ENCODE results near the gene SPRYD3.

- TF ChIP-seq POLR2A (IDR thresholded peaks at IDR 0.05) (no peak), CTCF (IDR thresholded peaks at IDR 0.05) (no peak)
Observed at GRCh38 chr12:53097207-53097563, 18.0 kb upstream of the SPRYD3 start.

All from ovary (tissue), 3 donors.